Mucosa of descending colon (tissue), 3 donors: ENCODE results near the gene PDPN. TPM values are rescaled to one million over a fixed set of nuclear protein-coding genes. Genes with fewer than 3 reads are reported as not detected.
A peak's percentile ranks its signal among the peaks of the same experiment; 100 is the strongest.

Experiments
- ATAC-seq: fragments of 200-7000 bp; cut with Tn5 transposase; one replicate; pipeline ENCODE4 v1.9.1; 2020; ENCODE audit warnings: mild to moderate bottlenecking, moderate library complexity
- DNase-seq, 3 donors: peaks; one replicate each; pipeline ENCODE4 v3.0.0-alpha.2; 2020
- H3K36me3 ChIP-seq: fragments of 200-600 bp; one replicate; pipeline ENCODE4 v1.8.0; 2021; ENCODE audit warnings: low read depth, mild to moderate bottlenecking
- H3K4me1 ChIP-seq: fragments of 200-600 bp; one replicate; pipeline ENCODE4 v1.8.0; 2021; ENCODE audit warnings: low read depth, mild to moderate bottlenecking
- H3K4me3 ChIP-seq: fragments of 200-600 bp; one replicate; pipeline ENCODE4 v1.8.0; 2021; ENCODE audit warnings: mild to moderate bottlenecking
- H3K9me3 ChIP-seq: fragments of 200-600 bp; one replicate; pipeline ENCODE4 v1.8.0; 2021; ENCODE audit warnings: mild to moderate bottlenecking
- intact Hi-C, 2 donors: fragments of 100-400 bp; cut with DNase I in 1 of 2; cut with micrococcal nuclease in 1 of 2; formaldehyde crosslinking; loops; one replicate each; pipeline versions ENCODE4 v1.11.0 to v1.11.1; 2022; cut with DNase I, micrococcal nuclease
- total RNA-seq, 3 donors: library from RNA; stranded (reverse); fragmentation: NEBNext Ultra II Directional in 2 of 3; extraction: Animal tissue kit (Norgen Biotek cat#: 25700) in 2 of 3; gene quantifications; one replicate each; pipeline versions ENCODE4 v1.2.1 to v1.2.4, GENCODE V29; 2021 to 2023
- TF ChIP-seq, protein P1 (sequence below): fragments of 200-600 bp; IDR thresholded peaks from one replicate; pipeline ENCODE4 v1.8.0; 2022; ENCODE audit warnings: antibody characterized with exemption, mild to moderate bottlenecking
- donor health status: DM: no; HTN: no; CAD: no; lungs with moderate emphysema.
- donor health status: DM: no; HTN: no; CAD: no.
- donor health status: DM: no; HTN: yes; CAD: no.

PDPN gene
- total RNA-seq, 3 donors from 2014 or later: 1.0 to 12.8 (median 12.6) TPM

DNA sequence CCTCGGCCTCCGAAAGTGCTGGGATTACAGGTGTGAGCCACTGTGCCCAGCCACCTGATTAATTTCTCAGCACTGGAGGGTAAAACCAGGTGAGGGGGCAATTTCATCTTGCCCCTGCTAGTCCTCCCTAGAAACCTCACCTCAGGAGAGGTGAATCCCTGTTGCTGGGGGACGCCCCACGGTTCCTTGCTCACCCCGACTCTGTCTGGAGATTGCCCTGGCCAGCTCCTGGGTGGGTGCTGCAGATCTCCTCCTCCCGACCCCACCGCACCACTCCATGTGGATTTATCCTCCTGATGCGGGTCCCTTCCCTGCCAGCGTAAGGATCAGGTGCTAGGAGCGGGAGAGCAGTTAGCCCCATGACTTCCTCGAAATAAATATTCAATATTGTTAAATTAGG lies 34.9 kb downstream of the PDPN start:
- Histone ChIP-seq H3K9me3 (no peaks in the 10 kb centered on the region), H3K36me3 (no peaks in the 10 kb centered on the region), H3K4me1 (no peaks in the 10 kb centered on the region), H3K4me3 (no peak overlapping the region)
- TF ChIP-seq, protein P1, sequence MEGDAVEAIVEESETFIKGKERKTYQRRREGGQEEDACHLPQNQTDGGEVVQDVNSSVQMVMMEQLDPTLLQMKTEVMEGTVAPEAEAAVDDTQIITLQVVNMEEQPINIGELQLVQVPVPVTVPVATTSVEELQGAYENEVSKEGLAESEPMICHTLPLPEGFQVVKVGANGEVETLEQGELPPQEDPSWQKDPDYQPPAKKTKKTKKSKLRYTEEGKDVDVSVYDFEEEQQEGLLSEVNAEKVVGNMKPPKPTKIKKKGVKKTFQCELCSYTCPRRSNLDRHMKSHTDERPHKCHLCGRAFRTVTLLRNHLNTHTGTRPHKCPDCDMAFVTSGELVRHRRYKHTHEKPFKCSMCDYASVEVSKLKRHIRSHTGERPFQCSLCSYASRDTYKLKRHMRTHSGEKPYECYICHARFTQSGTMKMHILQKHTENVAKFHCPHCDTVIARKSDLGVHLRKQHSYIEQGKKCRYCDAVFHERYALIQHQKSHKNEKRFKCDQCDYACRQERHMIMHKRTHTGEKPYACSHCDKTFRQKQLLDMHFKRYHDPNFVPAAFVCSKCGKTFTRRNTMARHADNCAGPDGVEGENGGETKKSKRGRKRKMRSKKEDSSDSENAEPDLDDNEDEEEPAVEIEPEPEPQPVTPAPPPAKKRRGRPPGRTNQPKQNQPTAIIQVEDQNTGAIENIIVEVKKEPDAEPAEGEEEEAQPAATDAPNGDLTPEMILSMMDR: no peak
- no peak for DNase-seq
- no peak for ATAC-seq
- intact Hi-C loops: no loop called here

DNA sequence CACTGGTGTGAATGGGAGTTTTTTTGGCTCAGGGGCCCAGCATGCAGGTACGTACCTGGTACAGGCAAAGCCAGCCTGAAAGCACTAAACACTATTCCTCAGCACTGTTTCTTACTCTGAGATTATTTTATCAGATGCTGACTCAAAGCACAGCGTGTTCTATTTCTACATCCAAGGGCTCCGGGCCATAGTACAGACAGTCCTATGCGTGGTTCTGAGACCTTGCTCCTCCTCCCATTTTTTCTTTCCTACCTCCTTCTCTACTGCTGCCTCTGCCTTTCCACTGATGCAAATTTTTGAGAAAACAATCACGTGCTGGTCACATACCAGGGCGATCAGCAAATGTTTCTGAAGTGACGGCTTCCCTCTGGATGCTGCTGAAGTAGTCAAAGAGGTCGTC lies 36.3 kb downstream of the PDPN start:
- H3K4me3 ChIP-seq: no peak overlapping the region
- ATAC-seq (peak; percentile 45), DNase-seq (no peak)
- intact Hi-C loops: no loop called here
- H3K4me1 ChIP-seq: no peaks in the 10 kb centered on the region
- no peaks in the 10 kb centered on the region for H3K9me3 ChIP-seq
- TF ChIP-seq, protein P1: no peak
- H3K36me3 ChIP-seq: no peaks in the 10 kb centered on the region

DNA sequence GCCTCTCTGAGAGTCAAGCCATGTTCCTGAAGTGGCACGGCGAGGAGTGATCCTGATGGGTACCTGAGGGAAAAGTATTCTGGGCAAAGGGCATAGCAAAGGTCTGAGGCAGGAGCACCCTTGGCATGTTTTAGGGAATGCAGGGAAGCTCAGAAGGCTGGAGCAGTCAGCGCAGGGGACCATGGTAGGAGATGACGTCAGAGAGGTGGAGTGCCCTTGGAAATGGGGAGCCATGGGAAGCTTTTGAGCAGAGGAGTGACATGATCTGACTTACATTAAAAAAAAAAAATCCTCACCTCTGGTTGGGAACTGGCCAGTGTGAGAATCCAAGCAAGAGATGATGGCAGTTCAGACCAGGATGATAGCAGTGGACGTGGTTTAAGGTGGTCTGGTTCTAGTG lies 37.2 kb downstream of the PDPN start:
- DNase-seq (no peak), ATAC-seq (no peak)
- intact Hi-C loops: no loop called here

DNA sequence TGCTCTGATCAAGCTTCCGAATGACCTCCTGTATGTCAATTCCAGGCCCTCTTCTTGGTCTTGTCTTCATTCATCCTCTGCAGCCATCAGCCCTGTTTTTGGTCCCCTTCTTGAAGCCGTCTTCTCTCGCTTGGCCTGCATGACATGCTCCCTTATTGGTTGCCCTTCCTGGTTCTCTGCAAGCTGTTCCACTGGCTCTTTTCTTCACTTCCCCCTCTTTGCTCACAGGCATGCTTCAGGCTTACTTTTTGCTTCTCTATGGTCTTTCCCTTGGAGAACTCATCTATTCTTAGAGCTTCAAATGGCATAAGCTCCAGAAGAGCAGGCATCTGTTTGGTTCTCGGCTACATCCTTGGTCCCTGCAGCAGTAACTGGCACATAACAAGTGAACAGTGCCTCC lies 38.8 kb downstream of the PDPN start:
- DNase-seq (no peak), ATAC-seq (no peak)
- TF ChIP-seq, protein P1: no peak
- Histone ChIP-seq H3K4me1 (no peaks in the 10 kb centered on the region), H3K4me3 (no peak overlapping the region), H3K36me3 (no peaks in the 10 kb centered on the region), H3K9me3 (no peaks in the 10 kb centered on the region)
- intact Hi-C loops: no loop called here

More for the DNA sequence above, 37.2 kb downstream of the PDPN start:
- TF ChIP-seq, protein P1: no peak
- Histone ChIP-seq H3K4me1 (no peaks in the 10 kb centered on the region), H3K36me3 (no peaks in the 10 kb centered on the region), H3K4me3 (no peak overlapping the region), H3K9me3 (no peaks in the 10 kb centered on the region)

DNA sequence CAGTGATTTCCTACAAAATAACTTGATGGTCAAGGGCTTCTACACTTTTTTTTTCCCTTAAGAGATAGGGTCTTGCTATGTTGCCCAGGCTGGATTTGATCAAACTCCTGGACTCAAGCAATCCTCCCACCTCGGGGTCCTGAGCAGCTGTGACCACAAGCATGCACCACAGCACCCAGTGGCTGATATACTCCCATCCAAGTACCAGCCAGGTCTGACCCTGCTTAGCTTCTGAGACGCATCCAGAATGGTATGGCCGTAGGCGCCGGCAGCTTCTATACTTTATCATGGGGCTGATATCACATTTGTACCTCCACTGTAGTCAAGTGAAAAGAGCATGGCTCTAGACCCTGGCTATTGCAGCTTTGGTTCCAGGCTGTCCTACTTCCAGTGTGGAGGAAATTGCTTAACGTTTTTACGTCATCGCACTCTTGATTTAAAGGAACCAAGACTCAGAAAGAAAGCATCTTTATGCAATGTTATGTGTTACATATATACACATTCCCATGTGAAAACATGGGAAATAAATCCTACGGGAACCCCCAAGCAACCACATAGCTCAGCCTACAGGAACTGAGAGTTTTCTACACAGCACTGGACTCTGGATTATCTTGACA lies 39.5 kb downstream of the PDPN start:
- H3K4me3 ChIP-seq: no peak overlapping the region
- TF ChIP-seq, protein P1: no peak
- ATAC-seq (no peak), DNase-seq (no peak)
- H3K4me1 ChIP-seq: no peaks in the 10 kb centered on the region
- no peaks in the 10 kb centered on the region for H3K36me3 ChIP-seq
- intact Hi-C loops: no loop called here
- H3K9me3 ChIP-seq: no peaks in the 10 kb centered on the region

DNA sequence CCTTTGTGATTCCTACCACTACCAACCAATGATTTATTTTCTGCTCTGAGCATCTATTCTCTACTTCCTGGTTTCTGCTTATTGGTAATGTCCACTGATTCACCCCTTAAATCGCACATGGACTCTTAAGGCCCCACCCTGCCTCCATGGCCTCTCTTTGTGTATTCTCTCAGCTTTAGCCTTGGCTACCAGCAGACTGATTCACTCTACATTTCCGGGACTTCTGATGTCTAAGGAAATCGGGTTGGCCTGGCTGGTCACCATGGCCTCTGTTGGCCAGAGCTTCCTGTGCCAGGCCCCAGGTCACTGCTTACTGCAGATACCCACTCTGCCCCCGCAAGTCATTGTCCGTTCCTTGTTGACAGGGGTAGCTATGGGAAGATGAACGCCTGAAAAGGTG lies 40.9 kb downstream of the PDPN start:
- TF ChIP-seq, protein P1: no peak
- H3K4me1 ChIP-seq: no peaks in the 10 kb centered on the region
- ATAC-seq (no peak), DNase-seq (no peak)
- intact Hi-C loops: no loop called here
- no peaks in the 10 kb centered on the region for H3K36me3 ChIP-seq
- H3K4me3 ChIP-seq: no peak overlapping the region
- H3K9me3 ChIP-seq: no peaks in the 10 kb centered on the region
